ENCODE measurements around the gene RIC8B. TPM values are rescaled to one million over a fixed set of nuclear protein-coding genes. Genes with fewer than 3 reads are reported as not detected.

RIC8B gene
- total RNA-seq, 1 donor from 2014 or later: 11.6 TPM

DNA sequence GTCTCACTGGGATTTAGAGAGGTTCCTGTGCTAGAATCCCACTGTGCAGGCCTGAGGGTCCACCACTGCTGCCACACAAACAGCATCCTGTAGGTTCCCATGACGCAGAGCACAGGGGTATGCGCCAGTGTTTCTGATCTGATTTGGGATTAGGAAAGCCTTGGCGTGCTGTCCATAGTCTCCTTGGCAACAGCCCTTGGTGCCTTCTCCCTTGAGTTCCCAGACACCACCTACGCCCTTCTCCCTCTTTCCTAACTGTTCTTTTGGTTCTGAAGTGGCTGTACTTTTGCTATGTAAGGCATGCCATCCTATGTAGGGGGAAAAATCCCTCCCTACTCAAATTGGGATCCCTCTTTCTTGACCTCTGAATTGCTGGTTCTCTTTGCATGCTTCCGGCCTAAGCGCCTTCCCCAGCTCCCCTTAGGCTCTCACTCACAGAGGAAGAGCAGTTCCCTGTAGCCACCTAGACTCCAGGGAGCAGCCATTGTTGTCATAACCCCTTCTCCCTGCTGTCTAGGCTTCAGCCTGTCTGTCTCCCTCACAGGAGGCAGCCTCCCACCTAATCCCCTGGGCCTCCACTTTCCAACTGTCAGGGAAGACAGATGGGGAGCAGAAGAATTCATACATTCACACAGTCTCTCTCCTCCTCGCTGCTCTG, 14.8 kb upstream of the RIC8B start:
- peak overlapping the region; percentile 65 for H3K27ac ChIP-seq
- H3K4me1 ChIP-seq: peaks cover 18% of the 10 kb centered on the region
- no peak overlapping the region for H3K4me3 ChIP-seq
- intact Hi-C loops (cut with DNase I): no loop called here
- DNase-seq (no peak), ATAC-seq (peak; percentile 14)
- no peaks in the 10 kb centered on the region for H3K9me3 ChIP-seq
- H3K27me3 ChIP-seq: no peaks in the 10 kb centered on the region
- no peak for TF ChIP-seq CTCF (IDR thresholded peaks at IDR 0.05)
- H3K36me3 ChIP-seq: no peaks in the 10 kb centered on the region

GRCh38 chr12:106760184-106760531, 14.3 kb upstream of the RIC8B start:
- Histone ChIP-seq H3K27me3 (no peaks in the 10 kb centered on the region), H3K27ac (no peak overlapping the region), H3K9me3 (no peaks in the 10 kb centered on the region), H3K4me3 (no peak overlapping the region), H3K36me3 (no peaks in the 10 kb centered on the region), H3K4me1 (peaks cover 18% of the 10 kb centered on the region)
- DNase-seq (no peak), ATAC-seq (peak; percentile 90)
- TF ChIP-seq CTCF (IDR thresholded peaks at IDR 0.05): no peak
- intact Hi-C loops (cut with DNase I): no loop called here

DNA sequence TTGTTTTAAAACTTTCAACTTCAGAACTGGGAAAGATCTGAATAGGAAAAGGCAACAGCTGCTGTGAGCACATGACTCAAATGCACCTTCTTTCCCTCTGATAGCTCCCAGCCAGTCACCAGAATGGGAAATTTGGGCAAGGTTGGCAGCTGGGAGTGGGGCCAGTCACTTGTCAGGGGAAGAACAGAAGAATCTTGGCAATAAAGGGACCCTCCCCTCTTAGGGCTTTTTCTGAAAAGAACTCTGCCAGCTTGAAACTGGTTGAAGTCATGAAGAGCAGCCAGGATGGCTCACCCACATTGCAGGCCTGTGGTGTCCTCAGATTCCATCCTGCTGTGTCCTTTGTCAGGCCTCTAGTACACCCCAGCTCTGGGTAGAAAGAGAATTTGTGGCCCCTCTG, 10.3 kb upstream of the RIC8B start:
- peaks cover 37% of the 10 kb centered on the region for H3K4me1 ChIP-seq
- ATAC-seq: no peak

DNA sequence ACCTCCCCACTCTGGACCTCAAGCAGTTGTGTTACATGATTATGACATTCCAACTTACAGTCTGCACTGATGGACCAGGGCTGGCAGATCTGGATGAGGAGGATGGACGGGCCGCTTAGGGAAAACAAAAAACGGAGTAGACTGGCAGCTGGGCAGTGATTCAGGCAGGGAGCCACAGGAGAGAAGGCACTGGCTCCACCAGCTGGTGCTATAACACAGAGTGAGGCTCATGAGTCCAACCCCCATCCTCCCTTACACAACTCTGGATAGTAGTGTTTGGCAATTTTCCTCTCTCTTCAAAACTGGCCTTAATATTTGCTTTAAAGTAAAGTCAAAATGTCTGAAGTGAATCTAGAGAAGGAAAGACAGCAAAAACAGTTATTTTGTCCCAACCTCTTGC, 9.7 kb upstream of the RIC8B start:
- peak; percentile 75 for ATAC-seq
- Histone ChIP-seq H3K27me3 (no peaks in the 10 kb centered on the region), H3K4me3 (no peak overlapping the region), H3K9me3 (no peaks in the 10 kb centered on the region), H3K36me3 (no peaks in the 10 kb centered on the region), H3K4me1 (peaks cover 31% of the 10 kb centered on the region), H3K27ac (no peak overlapping the region)
- no peak for TF ChIP-seq CTCF (IDR thresholded peaks at IDR 0.05)
- intact Hi-C loops (cut with DNase I): no loop called here
- DNase-seq: no peak

More for the DNA sequence above, 10.3 kb upstream of the RIC8B start:
- DNase-seq: no peak
- Histone ChIP-seq H3K9me3 (no peaks in the 10 kb centered on the region), H3K36me3 (no peaks in the 10 kb centered on the region), H3K27ac (no peak overlapping the region), H3K27me3 (no peaks in the 10 kb centered on the region), H3K4me3 (no peak overlapping the region)
- intact Hi-C loops (cut with DNase I): no loop called here
- no peak for TF ChIP-seq CTCF (IDR thresholded peaks at IDR 0.05)

GRCh38 chr12:106766393-106766826, 8.1 kb upstream of the RIC8B start:
- Histone ChIP-seq H3K4me3 (no peak overlapping the region), H3K4me1 (peaks cover 21% of the 10 kb centered on the region), H3K27me3 (no peaks in the 10 kb centered on the region), H3K9me3 (no peaks in the 10 kb centered on the region), H3K36me3 (no peaks in the 10 kb centered on the region), H3K27ac (no peak overlapping the region)
- ATAC-seq (peak; percentile 79), DNase-seq (peak; percentile 74)
- intact Hi-C loops (cut with DNase I): no loop called here
- TF ChIP-seq CTCF (IDR thresholded peaks at IDR 0.05): no peak

DNA sequence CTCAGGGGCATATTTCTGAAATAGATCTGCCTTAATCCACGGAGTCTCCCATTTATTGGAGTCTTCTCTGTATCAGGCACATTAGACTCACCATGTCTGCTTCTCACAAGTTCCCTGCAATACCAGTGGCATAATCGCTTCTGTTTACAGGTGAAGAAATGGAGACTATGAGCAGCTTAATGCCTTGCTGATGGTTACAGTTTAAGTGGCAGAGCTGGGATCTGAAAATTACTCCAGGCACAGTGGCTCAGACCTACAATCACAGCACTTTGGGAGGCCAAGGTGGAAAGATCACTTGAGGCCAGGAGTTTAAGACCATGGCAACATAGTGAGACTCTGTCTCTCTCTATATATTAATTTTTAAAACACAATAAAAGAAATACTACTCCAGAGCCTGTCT, 7.3 kb upstream of the RIC8B start:
- H3K27ac ChIP-seq: no peak overlapping the region
- ATAC-seq (no peak), DNase-seq (no peak)
- H3K27me3 ChIP-seq: no peaks in the 10 kb centered on the region
- no peaks in the 10 kb centered on the region for H3K9me3 ChIP-seq
- intact Hi-C loops (cut with DNase I): no loop called here
- H3K36me3 ChIP-seq: no peaks in the 10 kb centered on the region
- no peak for TF ChIP-seq CTCF (IDR thresholded peaks at IDR 0.05)
- H3K4me3 ChIP-seq: no peak overlapping the region
- H3K4me1 ChIP-seq: peaks cover 21% of the 10 kb centered on the region

All from upper lobe of right lung (tissue), 1 donor.